Ovary (tissue), 9 donors: ENCODE measurements around the gene RIPOR3. TPM values are rescaled to one million over a fixed set of nuclear protein-coding genes. Genes with fewer than 3 reads are reported as not detected.

ENCODE experiments used
- DNase-seq, 5 donors: peaks; one replicate each; pipeline ENCODE4 v3.0.0-alpha.2; 2019 to 2020
- H3K27ac ChIP-seq, 2 donors: fragments of 200-600 bp; one replicate each; pipeline versions ENCODE4 v1.5.1 to v1.8.0; 2019 to 2022
- H3K27me3 ChIP-seq: fragments of 200-600 bp; one replicate; pipeline ENCODE4 v1.8.0; 2022
- H3K36me3 ChIP-seq: fragments of 200-600 bp; sonication (generic); one replicate; pipeline ENCODE4 v1.5.1; 2019
- H3K4me1 ChIP-seq: one replicate; pipeline ENCODE4 v1.8.1; 2013; ENCODE audit warnings: mild to moderate bottlenecking, moderate library complexity; ENCODE audit not compliant: insufficient read depth
- H3K4me3 ChIP-seq: fragments of 200-600 bp; sonication (generic); one replicate; pipeline ENCODE4 v1.5.1; 2017
- H3K9me3 ChIP-seq, 2 donors: fragments of 200-600 bp in 1 of 2; sonication (generic) in 1 of 2; one replicate each; pipeline versions ENCODE4 v1.5.1 to v1.8.1; 2013 to 2019; ENCODE audit warnings: mild to moderate bottlenecking in 1 of 2, moderate library complexity in 1 of 2
- EP300 ChIP-seq: sonication (generic); formaldehyde crosslinking; IDR thresholded peaks from one replicate; pipeline ENCODE4 v1.6.1; 2017; ENCODE audit warnings: antibody characterized with exemption
- POLR2A ChIP-seq: fragments of 450-650 bp; IDR thresholded peaks from one replicate; pipeline ENCODE4 v1.6.1; 2017; ENCODE audit warnings: antibody characterized with exemption, mild to moderate bottlenecking, moderate library complexity
- WGBS, 3 donors: extraction: QIAGEN DNeasy Blood & Tissue Kit in 1 of 3; methylation state at CpG; one replicate each; pipeline versions ENCODE4 v1.1.5 to v1.1.7; 2013 to 2017; 5-methylcytosine and 5-hydroxymethylcytosine counted together
- intact Hi-C, 4 donors: fragments of 100-400 bp; cut with DNase I; formaldehyde crosslinking; loops; one replicate each; pipeline versions ENCODE4 v1.11.0 to v1.15.1; 2022 to 2023
- polyA plus RNA-seq, 2 donors: library from polyadenylated mRNA; stranded (reverse); fragments of 200-250 nt in 1 of 2; fragments of 350-450 nt in 1 of 2; fragmentation: Illumina TruSeq in 1 of 2; extraction: RNeasy Lipid Tissue Mini Kit (QIAGEN cat#74804) in 1 of 2; gene quantifications; one replicate each; pipeline ENCODE4 v1.2.3, GENCODE V29; 2013 to 2014
- total RNA-seq, 7 donors: library from RNA; depleted of rRNA in 2 of 7; stranded (reverse); fragments of >200 nt in 2 of 7; fragmentation: NEBNext Ultra II Directional in 3 of 7; extraction: Animal tissue kit (Norgen Biotek cat#: 25700) in 3 of 7; gene quantifications; one replicate each; pipeline versions ENCODE4 v1.1.0 to v1.2.4, GENCODE V29; 2016 to 2023
- TF ChIP-seq, protein P1 (sequence below), 3 donors: fragments of 450-650 bp in 2 of 3; fragments of 200-600 bp in 1 of 3; IDR thresholded peaks; one replicate each; pipeline versions ENCODE4 v1.5.1 to v1.8.0; 2016 to 2022; ENCODE audit warnings: antibody characterized with exemption in 3 of 3, mild to moderate bottlenecking in 1 of 3
- donor health status: DM: no; HTN: no; CAD: no; lungs with moderate emphysema.
- donor health status: DM: no; HTN: no; CAD: no.
- donor health status: Bipolar disorder and iron deficiency.
- donor health status: DM: yes; HTN: yes; CAD: no.
- donor health status: DM: no; HTN: no; CAD: no.
- donor health status: DM: yes; HTN: yes; CAD: no.

The RIPOR3 gene
- total and polyA plus RNA-seq, 9 donors: 1.3 to 22.7 (median 8.0) TPM

DNA sequence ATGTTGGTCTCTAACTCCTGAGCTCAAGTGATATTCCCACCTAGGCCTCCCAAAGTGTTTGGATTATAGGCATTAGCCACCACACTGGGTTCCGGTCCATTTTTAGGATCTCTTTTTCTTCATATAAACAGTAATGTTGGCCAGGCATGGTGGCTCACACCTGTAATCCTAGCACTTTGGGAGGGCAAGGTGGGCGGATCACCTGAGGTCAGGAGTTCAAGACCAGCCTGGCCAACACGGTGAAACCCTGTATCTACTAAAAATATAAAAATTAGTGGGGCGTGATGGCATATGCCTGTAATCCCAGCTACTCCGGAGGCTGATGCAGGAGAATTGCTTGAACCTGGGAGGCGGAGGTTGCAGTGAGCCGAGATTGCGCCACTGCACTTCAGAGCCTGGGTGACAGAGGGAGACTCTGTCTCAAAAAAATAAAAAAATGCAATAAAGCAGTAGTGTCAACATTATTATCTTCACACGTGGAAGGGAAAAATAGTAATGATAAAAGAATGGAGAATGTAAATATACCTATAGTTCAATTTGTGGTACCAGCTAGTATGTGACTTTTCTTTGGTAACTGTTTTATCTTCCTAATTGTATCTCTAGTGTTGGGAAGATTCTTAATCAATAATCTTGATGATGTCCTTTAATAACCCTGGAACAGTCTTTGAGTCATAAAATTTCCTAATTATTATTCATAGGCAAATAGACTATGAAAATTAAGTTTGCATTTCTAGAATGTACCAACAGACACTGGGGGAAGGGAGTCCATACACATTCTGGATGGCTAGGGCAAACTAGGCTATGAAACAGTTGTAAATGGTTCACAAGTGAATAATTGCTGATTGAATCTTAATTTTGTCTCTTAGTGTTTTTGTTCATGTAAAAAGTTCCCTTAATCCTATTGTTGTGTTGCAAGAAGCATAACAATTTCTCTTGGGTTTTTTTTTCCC, 43.7 kb upstream of the RIPOR3 start:
- TF ChIP-seq EP300: no peak
- no peak for TF ChIP-seq POLR2A
- TF ChIP-seq, protein P1, sequence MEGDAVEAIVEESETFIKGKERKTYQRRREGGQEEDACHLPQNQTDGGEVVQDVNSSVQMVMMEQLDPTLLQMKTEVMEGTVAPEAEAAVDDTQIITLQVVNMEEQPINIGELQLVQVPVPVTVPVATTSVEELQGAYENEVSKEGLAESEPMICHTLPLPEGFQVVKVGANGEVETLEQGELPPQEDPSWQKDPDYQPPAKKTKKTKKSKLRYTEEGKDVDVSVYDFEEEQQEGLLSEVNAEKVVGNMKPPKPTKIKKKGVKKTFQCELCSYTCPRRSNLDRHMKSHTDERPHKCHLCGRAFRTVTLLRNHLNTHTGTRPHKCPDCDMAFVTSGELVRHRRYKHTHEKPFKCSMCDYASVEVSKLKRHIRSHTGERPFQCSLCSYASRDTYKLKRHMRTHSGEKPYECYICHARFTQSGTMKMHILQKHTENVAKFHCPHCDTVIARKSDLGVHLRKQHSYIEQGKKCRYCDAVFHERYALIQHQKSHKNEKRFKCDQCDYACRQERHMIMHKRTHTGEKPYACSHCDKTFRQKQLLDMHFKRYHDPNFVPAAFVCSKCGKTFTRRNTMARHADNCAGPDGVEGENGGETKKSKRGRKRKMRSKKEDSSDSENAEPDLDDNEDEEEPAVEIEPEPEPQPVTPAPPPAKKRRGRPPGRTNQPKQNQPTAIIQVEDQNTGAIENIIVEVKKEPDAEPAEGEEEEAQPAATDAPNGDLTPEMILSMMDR (IDR thresholded peaks at IDR 0.05): no peak
- no peak for DNase-seq
- Histone ChIP-seq H3K36me3 (no peaks in the 10 kb centered on the region), H3K27me3 (no peaks in the 10 kb centered on the region), H3K4me1 (peaks cover 1% of the 10 kb centered on the region), H3K4me3 (no peak overlapping the region), H3K27ac (no peak overlapping the region), H3K9me3 (no peaks in the 10 kb centered on the region)
- WGBS, 3 donors: 88 to 90% (median 89%) methylated on average over 9 of the region's 9 CpGs
- intact Hi-C loops: no loop called here

DNA sequence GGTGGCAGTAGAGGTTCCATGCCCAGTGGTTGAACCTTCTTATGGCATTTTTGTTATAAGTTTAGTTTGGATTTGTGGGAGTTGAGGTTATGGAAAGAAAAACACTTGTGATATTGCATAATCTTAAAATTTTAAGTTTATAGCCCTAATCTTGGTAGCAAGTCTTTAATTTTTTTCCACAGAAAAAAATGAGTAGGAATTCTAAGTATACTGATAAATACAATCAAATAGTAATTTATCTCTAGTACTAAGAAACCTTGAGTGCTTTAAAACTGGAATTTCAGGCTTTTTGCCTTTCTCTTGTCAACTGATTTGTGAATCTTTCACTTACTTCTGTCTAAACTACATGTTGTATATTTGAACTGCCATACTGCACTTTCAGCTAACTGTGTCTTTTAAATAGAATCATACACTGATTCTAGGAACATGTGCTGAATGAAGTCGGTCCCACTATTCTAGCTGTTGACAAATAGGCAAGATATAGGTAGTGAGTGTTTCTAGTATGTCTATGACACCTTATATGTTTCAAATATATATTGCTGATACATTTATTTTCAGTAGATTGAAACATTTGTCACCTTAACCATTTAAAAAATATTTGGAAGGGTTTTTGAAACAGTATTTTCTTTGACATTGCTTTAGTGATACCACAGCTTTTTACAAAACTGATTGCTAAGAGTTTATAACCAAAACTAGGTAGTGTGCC, 42.5 kb upstream of the RIPOR3 start:
- TF ChIP-seq, protein P1 (IDR thresholded peaks at IDR 0.05): no peak
- TF ChIP-seq POLR2A: no peak
- TF ChIP-seq EP300: no peak
- H3K4me3 ChIP-seq: no peak overlapping the region
- WGBS, 3 donors: 70 to 81% (median 78%) methylated on average over 1 of the region's 1 CpG
- peaks cover 1% of the 10 kb centered on the region for H3K4me1 ChIP-seq
- intact Hi-C loops: no loop called here
- H3K9me3 ChIP-seq: no peaks in the 10 kb centered on the region
- no peaks in the 10 kb centered on the region for H3K36me3 ChIP-seq
- no peaks in the 10 kb centered on the region for H3K27me3 ChIP-seq
- no peak overlapping the region for H3K27ac ChIP-seq
- DNase-seq: no peak

DNA sequence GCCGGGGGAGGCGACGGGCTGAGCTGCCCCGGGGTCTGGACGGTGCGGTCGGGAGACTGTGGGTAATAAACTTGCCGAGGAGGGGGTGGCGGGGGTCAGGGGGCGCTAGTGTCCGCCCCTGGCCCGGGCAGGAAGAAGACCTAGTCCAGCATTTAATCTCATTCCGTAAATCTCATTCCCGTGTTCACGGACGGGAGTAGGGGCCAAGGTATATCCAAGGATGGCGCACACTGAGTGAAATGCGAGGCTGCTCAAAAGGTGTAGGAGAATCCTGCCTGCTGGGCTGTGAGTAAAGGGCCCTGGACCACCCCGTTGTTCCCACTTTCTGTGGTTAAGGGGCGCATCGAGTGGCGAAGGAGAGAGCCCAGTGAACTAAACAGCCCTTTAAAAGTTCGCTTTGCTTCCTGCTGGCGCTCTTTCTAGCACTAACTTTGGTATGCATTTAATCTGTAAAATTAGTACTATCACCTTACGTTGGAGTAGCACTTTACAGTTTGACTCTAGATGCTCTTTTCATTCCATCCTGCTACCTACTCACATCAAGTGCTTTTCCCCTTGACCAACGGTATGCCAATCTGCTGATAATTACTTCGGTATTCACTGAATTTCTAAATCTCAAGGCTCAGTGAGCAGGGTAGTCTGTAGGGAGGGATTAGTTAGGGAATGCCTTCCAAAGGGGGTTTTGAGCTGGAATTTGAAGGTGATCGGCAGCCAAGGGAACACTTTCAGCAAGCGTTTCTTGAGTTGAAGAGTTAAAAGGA, 40.8 kb upstream of the RIPOR3 start:
- TF ChIP-seq EP300: no peak
- TF ChIP-seq POLR2A: no peak
- TF ChIP-seq, protein P1 (IDR thresholded peaks at IDR 0.05): no peak
- no peaks in the 10 kb centered on the region for H3K36me3 ChIP-seq
- peak in 1 of 5 donors; percentile 48 for DNase-seq
- H3K27me3 ChIP-seq: no peaks in the 10 kb centered on the region
- peak overlapping the region; percentile 60 for H3K4me3 ChIP-seq
- H3K4me1 ChIP-seq: peaks cover 1% of the 10 kb centered on the region
- no peaks in the 10 kb centered on the region for H3K9me3 ChIP-seq
- WGBS, 3 donors: 16 to 20% (median 17%) methylated on average over 29 of the region's 29 CpGs
- H3K27ac ChIP-seq: peak overlapping the region in 1 of 2 donors; percentile 15
- intact Hi-C loops: no loop called here
